Measurements from ENCODE around the gene SDC3.

The SDC3 gene

GRCh38 chr1:30928171-30928570 lies 19.6 kb upstream of the SDC3 start:
- DNase-seq: no peak

GRCh38 chr1:30927448-30927847 lies 18.9 kb upstream of the SDC3 start:
- no peak for DNase-seq

GRCh38 chr1:30923597-30923996 lies 15.0 kb upstream of the SDC3 start:
- DNase-seq: no peak

- DNase-seq: no peak
These were observed 12.3 kb upstream of the SDC3 start for GRCh38 chr1:30920827-30921226.

- peak; percentile 11 for DNase-seq
These were observed 10.7 kb upstream of the SDC3 start for GRCh38 chr1:30919025-30919881.

GRCh38 chr1:30916296-30916695 lies 7.7 kb upstream of the SDC3 start:
- DNase-seq: no peak

GRCh38 chr1:30915491-30916230 lies 7.1 kb upstream of the SDC3 start:
- no peak for DNase-seq

GRCh38 chr1:30914931-30915330 lies 6.4 kb upstream of the SDC3 start:
- DNase-seq: no peak

- no peak for DNase-seq
These were observed 6.0 kb upstream of the SDC3 start for GRCh38 chr1:30914587-30914922.

GRCh38 chr1:30912913-30913652 lies 4.5 kb upstream of the SDC3 start:
- DNase-seq: no peak

- no peak for DNase-seq
These were observed 3.7 kb upstream of the SDC3 start for GRCh38 chr1:30912224-30912623.

GRCh38 chr1:30911059-30911954 lies 2.7 kb upstream of the SDC3 start:
- peak; percentile 87 for DNase-seq

GRCh38 chr1:30909365-30910068 lies 959 bp upstream of the SDC3 start:
- DNase-seq: peak; percentile 41

- DNase-seq: no peak
These were observed 252 bp downstream of the SDC3 start for GRCh38 chr1:30908316-30908695.

- no peak for DNase-seq
These were observed 860 bp downstream of the SDC3 start for GRCh38 chr1:30907481-30908315.

- no peak for DNase-seq
These were observed 1.7 kb downstream of the SDC3 start for GRCh38 chr1:30906631-30907441.

GRCh38 chr1:30905916-30906620 lies 2.5 kb downstream of the SDC3 start:
- no peak for DNase-seq

GRCh38 chr1:30905403-30905802 lies 3.2 kb downstream of the SDC3 start:
- no peak for DNase-seq

- no peak for DNase-seq
These were observed 3.6 kb downstream of the SDC3 start for GRCh38 chr1:30904962-30905335.
